ENCODE data around the gene ZNF652.
"Not testable (repeated sequence)": the region's sequence is repeated elsewhere in the genome, so short reads cannot be mapped to it uniquely, and the experiment has no call there.

The ZNF652 gene

DNA sequence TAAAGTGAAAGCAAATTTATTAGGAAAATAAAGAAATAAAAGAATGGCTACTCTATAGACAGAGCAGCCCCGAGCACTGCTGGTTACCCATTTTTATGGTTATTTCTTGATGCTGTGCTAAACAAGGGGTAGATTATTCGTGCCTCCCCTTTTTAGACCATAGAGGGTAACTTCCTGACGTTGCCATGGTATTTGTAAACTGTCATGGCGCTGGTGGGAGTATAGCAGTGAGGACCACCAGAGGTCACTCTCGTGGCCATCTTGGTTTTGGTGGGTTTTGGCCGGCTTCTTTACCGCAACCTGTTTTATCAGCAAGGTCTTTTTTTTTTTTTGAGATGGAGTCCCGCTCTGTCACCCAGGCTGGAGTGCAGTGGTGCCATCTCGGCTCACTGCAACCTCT lies 100.5 kb downstream of the ZNF652 start:
- DNase-seq (ENCODE audit: low spot score): not testable (repeated sequence)

DNA sequence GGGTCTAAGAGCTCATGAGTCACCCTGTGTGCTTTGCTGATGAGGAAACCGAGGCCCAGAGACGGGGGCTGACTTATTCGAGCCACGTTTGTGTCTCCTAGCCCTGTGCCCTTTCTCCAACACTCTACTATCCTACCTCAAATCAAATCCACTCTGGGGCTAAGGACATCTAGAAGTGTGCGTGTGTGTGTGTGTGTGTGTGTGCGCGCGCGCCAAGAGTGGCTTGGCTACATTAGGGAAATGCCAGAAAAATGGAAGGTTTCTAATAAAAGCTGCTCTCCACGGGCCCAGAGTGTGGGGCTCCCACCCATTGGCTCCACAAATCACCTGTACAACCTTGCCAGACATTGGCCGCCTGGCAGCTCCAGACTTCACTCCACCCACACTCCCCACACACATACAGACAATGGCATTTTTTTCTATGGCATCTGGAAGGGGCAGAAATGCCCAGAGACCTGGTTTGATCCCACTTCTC lies 101.2 kb downstream of the ZNF652 start:
- no peak for DNase-seq (ENCODE audit: low spot score)

DNA sequence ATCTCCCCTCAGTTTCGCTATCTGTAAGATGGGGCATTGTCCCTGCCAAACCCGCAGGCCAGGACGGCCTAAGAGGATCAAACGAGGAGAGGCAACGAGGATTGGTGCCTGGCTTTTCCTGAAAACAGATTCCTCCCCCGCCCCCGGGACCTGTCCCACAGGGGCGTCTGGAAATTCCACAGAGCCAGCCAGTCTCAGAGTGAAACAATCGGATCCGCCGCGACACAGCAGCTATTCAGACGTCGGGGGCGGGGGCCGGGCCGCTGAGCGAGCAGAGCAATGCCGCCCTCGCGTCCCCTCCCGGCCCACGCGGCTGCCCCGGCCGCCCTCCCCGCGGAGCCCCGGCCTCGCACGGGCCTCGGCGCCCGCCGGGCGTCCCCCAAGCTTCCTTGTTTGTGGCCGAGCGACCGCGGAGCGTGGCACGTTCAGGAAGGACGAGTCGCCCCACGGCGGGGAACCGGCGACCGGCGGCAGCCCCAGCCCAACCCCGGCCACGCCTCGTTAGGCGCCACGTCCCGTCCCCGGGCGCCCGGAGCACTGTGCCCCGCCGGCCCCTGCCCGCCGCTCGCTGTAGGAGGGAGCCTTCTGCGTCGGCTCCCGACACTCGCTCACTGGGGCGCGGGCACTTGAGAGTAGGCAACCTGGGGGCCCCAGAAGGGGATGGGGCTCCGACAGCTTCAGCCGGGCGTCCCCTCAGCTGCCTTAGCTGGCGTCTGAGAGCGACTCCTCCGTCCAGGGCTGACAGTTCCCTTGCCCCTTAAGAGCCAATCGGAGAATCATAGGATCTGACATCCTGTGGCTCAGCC lies 101.8 kb downstream of the ZNF652 start:
- no peak for DNase-seq (ENCODE audit: low spot score)

DNA sequence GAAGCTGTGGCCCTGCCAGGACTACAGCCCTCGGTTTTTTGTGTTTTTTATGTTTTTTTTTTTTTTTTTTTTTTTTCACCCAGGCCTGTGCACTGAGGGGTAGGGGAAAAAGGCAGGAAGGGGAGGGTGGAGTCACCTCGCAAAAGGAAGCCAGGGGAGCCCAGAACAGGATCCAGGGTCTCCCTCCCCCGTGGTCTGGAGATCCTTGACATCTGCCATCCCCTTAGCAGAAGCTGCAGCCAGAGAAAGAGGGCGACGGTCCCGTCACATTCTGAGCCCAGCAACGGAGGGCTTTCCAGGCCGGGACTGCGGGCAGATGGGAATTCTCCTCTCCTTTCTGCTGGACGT lies 102.4 kb downstream of the ZNF652 start:
- no peak for DNase-seq (ENCODE audit: low spot score)

DNA sequence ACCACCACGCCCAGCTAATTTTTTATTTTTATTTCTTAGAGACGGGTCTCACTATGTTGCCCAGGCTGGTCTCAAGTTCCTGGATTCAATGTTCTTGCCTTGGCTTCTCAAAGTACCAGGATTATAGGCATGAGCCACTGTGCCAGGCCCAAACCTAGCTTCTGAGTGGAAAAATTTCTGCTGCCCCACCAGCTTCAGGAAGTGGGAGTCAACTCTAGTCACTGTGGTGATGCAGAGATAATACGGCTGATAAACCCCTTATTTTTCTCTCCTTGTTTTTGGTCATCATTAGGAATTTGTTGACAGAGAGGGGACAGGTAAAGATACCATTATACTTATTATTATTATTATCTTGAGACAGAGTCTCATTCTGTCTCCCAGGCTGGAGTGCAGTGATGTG lies 103.7 kb downstream of the ZNF652 start:
- no peak for DNase-seq (ENCODE audit: low spot score)

DNA sequence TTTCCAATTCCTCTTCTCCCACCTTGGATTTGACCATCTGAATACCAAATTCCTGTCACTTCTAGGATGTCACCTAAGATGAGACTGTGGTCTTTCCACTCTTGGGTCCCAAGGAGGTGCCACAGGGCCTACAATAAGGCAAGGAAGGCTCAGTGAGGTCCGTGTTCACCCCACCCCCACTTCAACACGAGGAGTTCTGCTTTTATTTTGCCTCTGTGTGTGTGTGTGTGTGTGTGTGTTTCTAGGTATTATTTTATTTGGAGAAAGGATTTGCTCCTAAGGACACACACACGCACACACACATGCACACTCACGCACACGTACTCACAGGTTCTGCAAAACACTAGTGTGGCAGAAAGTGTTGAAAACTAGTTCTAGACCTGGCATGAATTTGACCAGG lies 106.9 kb downstream of the ZNF652 start:
- DNase-seq (ENCODE audit: low spot score): no peak

DNA sequence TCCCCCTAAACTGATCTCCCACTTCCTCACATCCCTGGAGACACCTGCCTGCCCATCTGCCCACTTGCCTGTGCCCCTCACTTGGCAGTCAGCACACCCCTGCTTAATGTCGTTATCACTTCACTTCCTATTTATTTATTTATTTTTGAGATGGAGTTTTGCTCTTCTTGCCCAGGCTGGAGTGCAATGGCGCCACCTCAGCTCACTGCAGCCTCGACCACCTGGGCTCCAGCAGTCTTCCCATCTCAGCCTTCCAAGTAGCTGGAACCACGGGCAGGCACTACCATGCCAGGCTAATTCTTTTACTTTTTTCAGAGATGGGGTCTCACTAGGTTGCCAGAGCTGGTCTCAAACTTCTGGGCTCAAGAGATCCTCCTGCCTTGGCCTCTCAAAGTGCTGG lies 108.0 kb downstream of the ZNF652 start:
- no peak for DNase-seq (ENCODE audit: low spot score)

DNA sequence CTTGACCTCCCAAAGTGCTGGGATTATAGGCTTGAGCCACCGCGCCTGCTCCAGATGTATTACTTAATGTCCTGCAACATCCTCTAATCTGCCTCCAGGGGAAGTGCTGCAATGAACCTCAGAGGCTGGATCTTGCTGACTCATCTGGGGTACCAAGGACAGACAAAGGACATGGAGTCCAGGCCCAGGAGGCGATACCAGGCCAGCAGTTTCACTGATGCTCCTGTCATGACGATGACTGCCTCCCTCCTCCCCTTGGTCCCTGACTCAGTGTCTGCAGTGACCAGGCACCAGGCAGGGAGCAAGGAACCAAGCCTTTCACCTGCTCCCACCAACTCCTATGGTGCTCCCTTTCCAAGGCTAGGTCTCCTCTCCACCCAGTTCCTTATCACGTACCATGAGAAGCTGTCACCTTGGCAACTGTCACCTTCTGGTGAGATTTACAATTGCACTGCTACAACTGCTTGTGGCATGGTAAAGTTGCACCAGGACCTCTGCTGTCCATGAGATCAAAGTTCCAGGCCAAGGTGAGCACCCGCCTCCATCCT lies 109.8 kb downstream of the ZNF652 start:
- DNase-seq (ENCODE audit: low spot score): no peak

DNA sequence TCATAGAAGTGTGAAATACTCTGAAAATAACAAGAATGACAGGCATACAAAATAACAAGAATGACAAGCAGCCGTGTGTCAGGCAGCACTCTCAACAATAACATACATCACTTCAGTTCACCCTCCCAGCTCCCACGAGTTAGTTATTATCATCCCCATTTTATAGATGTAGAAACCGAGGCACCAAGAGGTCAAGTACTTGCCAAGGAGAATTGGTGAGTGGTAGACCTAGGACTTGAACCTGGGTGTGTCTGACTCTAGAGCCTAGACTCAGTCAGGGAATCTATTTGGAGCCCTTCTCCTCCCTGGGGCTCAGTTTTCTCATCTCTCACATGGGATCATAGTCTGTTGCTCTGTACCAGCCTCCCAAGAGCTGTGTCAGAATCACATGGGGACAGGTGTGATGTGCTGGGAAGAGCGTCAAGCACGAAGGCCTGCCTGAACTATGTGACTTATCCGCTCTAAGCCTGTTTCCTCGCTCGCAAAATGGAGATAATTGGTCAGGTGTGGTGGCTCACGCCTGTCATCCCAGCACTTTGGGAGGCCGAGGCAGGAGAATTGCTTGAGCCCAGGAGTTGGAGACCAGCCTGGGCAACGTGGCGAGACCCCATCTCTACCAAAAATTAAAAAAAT lies 112.0 kb downstream of the ZNF652 start:
- no peak for DNase-seq (ENCODE audit: low spot score)

DNA sequence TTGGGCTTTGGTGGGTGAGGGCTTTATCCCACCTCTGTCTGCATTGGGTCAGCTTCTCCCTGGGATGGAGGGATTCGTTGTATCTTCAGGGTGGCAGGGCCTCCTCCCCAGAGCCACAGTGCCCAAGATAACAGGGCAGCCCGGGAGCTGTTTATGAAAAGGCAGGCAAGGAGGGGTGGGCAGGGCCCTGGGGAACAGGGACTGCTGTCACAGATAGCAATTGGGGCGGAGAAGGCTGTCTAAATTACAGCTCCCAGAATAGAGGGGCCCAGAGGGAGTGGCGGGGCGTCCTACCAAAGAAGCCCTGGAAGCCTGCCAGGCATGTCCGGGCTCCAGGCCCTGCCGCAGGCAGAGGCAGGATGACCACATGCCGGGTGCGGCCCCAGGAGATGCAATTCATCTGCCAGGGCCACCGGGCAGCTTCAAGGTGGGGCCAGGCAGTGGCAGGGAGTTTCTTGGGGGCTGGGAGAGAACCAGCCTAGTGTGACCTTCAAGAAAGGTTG lies 112.7 kb downstream of the ZNF652 start:
- no peak for DNase-seq (ENCODE audit: low spot score)

DNA sequence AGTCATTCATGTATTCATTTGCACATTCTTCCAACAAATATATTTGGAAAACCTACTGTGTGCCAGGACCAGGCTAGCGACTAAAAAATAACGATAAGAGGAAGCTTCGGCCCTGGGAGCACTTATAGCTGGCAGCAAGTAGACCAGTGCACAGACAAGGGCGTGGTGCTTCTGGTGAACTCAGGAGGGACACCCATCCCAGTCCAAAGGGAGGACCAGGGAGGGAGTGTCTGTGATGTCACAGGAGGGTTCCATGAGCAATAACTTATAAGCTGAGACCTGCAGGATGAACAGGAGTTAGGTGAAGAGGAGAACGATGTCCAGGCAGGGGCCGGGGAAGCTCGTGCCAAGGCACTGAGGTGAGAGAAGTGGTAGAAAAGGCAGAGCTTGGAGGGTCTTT lies 114.1 kb downstream of the ZNF652 start:
- DNase-seq (ENCODE audit: low spot score): no peak

DNA sequence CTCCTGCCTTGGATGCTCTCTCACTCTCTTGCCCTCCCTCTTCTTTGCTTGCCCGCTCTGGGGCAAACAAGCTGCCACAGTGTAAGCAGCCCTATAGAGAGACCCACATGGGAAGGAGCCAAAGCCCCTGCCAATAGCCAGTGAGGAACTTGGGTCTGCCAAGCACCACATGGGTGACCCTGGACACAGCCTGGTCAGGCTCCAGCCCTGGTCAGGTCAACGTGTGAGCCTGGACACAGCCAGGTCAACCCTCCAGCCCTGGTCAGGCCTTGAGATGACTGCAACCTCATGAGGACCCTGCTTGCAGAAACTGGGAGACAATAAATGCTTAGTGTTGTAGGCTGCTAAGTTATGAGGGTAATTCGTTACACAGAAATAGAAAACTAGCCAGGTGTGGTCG lies 117.2 kb downstream of the ZNF652 start:
- no peak for DNase-seq (ENCODE audit: low spot score)

Data from cerebellar cortex (tissue), 1 donor.